ENCODE results near the gene POU2F3. TPM values are rescaled to one million over a fixed set of nuclear protein-coding genes. Genes with fewer than 3 reads are reported as not detected.

The POU2F3 gene
- total RNA-seq (2022) (2.6 and 3.3 TPM in 2 replicates), Bru-seq, nascent RNA (percentile 20 among the genes with signal in this experiment), BruChase-seq, experiment 1, labeled RNA remaining after a 6-hour chase (percentile 15 among the genes with signal in this experiment), BruChase-seq, experiment 2, labeled RNA remaining after a 2-hour chase (percentile 14 among the genes with signal in this experiment)
- long read RNA-seq, partial matches to known transcripts = 0 of 4 reads
- long read RNA-seq, other reads (novel, unspliced or antisense) = 1 of 4 reads

DNA sequence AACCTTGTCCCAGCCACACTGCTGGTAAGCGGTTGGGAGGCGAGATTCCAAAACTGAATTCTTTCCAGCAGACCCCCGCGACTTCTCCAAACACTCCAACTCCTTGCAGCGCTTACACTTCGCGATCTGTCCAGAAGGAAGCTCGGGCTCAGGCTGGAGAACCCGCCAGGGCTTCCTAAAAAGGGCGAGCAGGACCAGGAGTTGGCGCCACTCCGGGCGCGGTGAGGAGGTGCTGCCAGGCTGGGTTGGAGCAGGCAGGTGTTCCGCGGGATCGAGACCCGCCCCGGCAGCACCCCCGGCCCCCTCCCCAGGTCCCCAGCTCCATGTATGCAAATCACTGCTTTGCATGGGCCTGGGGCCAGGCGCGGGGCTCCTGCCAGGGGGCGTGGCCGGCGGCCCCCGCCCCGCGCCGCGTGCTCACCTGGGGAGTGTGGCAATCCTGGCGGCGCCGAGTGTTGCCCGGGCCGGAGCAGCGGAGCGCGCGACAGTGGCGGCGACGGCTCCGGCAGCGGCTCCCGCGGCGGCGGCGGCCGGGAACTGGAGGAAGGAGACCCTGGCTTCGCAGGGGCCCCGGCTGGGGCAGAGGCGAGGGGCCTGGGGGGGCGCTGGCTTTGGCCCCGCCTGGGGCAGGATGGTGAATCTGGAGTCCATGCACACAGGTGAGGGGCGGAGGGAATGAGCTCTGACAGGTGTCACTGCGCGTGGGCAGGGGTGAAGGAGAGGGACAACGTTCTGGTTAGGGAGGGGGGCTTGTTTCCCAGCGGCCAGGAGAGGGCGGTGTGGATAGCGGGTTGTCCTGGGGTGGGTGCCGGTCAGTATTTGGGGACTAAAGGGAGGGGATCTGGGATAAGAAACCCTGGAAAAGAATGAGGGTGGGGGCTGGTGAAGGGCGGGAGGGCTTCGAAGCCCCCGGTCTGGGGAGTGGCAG is at the start of gene POU2F3:
TSS of gene POU2F3 (plus strand) at position 428 of the 928 bp plus-strand sequence. CDS start at position 632, 204 bp downstream.
- CTCF ChIA-PET = interaction anchor here (0.6 to 1.2 kb wide), 3 partner anchors 60 to 720 kb away, joined by 3 to 6 read pairs (median 3); no protein-coding TSS in a partner anchor
- no peaks in the 10 kb centered on the region for H3K9me3 Mint-ChIP-seq (ENCODE audit: low read depth, unreplicated experiment)
- no peaks in the 10 kb centered on the region for H3K4me1 Mint-ChIP-seq (ENCODE audit: low read depth, unreplicated experiment)
- H3K36me3 Mint-ChIP-seq (ENCODE audit: insufficient read depth, unreplicated experiment) = no peaks in the 10 kb centered on the region
- H3K27ac Mint-ChIP-seq (ENCODE audit: unreplicated experiment) = no peak within 1 kb of the TSS
- BruUV-seq (replicated peaks) = no TSS peak
- TF ChIP-seq, protein P1, sequence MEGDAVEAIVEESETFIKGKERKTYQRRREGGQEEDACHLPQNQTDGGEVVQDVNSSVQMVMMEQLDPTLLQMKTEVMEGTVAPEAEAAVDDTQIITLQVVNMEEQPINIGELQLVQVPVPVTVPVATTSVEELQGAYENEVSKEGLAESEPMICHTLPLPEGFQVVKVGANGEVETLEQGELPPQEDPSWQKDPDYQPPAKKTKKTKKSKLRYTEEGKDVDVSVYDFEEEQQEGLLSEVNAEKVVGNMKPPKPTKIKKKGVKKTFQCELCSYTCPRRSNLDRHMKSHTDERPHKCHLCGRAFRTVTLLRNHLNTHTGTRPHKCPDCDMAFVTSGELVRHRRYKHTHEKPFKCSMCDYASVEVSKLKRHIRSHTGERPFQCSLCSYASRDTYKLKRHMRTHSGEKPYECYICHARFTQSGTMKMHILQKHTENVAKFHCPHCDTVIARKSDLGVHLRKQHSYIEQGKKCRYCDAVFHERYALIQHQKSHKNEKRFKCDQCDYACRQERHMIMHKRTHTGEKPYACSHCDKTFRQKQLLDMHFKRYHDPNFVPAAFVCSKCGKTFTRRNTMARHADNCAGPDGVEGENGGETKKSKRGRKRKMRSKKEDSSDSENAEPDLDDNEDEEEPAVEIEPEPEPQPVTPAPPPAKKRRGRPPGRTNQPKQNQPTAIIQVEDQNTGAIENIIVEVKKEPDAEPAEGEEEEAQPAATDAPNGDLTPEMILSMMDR (IDR thresholded peaks at IDR 0.05; ENCODE audit: unreplicated experiment) = peak; percentile 21
- peak; percentile 15 for DNase-seq
- intact Hi-C loops (cut with micrococcal nuclease; ENCODE audit: unreplicated experiment) = loop anchor here (10.0 kb wide), 1 partner anchor 255 kb away; no protein-coding TSS in a partner anchor
- H3K4me3 Mint-ChIP-seq (ENCODE audit: low read depth, unreplicated experiment) = peak within 1 kb of the TSS; percentile 8
- H3K27me3 Mint-ChIP-seq (ENCODE audit: unreplicated experiment) = peaks cover 86% of the 10 kb centered on the region

DNA sequence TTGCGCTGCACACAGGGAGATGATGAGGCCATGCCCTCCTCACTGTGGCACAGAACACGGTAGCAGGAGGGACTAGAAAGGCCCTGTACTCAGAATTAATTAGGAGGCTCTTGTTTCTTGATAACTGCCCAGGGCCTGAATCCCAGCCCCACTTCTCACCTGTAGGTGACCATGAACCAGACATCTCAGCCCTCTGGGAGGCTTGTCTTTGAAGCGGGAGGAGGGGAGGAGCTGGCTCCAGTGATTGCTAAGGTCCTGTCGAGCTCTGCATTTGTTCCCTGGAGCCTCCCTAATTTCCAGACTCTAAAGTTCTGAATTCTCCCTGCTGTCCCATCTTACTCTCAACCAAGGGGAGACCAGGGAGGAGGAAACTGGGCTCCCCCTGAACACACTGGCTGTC is 48.9 kb upstream of the POU2F3 start:
- Mint-ChIP-seq H3K4me1 (ENCODE audit: low read depth, unreplicated experiment) (peaks cover 9% of the 10 kb centered on the region), H3K27me3 (ENCODE audit: unreplicated experiment) (peaks cover 65% of the 10 kb centered on the region), H3K4me3 (ENCODE audit: low read depth, unreplicated experiment) (no peak overlapping the region), H3K9me3 (ENCODE audit: low read depth, unreplicated experiment) (no peaks in the 10 kb centered on the region), H3K27ac (ENCODE audit: unreplicated experiment) (no peak overlapping the region), H3K36me3 (ENCODE audit: insufficient read depth, unreplicated experiment) (no peaks in the 10 kb centered on the region)
- intact Hi-C loops (cut with micrococcal nuclease; ENCODE audit: unreplicated experiment) = no loop called here
- no peak for DNase-seq
- TF ChIP-seq, protein P1 (IDR thresholded peaks at IDR 0.05; ENCODE audit: unreplicated experiment) = no peak
- CTCF ChIA-PET = no interaction called here
- BruUV-seq (replicated peaks) = no TSS peak

DNA sequence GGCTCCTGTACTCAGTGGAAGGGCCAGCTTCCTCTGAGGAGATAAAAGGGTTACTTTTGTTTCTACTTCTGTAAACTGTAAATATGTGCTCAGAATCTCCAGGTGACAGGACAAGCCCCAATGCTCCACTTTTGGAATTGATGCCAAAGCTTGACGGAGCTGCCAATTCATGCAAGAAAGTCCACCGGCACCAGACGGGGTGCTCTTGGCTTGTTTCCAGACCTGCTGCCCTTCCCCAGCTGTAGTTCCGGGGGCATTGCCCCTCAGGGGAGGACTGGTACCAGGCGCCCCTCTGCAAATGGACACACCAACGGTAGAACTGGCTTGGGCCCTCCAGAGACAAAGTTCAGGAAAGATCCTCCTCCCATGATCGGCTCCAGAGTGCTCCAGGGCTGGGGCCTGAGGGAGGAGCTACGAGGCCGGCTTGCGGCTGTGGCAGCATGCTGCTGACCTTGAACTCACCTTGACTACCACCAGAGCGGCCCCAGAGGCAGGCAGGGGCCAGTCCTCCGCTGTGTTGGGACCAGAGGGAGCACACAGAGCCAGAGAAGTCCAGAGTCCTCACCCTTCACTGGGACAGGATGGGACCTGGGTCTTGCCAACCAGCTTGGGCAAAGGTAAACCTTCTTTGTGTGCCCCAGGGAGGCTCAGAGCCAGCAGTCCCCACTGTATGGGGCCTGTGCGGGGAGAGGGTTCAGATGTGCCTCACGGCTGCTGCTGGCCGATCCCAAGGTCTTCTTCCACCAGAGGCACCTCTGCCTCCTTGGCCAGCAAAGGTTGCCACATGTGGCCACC is 46.9 kb upstream of the POU2F3 start:
- CTCF ChIA-PET = no interaction called here
- no peak for DNase-seq
- Mint-ChIP-seq H3K9me3 (ENCODE audit: low read depth, unreplicated experiment) (no peaks in the 10 kb centered on the region), H3K4me1 (ENCODE audit: low read depth, unreplicated experiment) (no peaks in the 10 kb centered on the region), H3K4me3 (ENCODE audit: low read depth, unreplicated experiment) (no peak overlapping the region), H3K27me3 (ENCODE audit: unreplicated experiment) (peaks cover 64% of the 10 kb centered on the region), H3K27ac (ENCODE audit: unreplicated experiment) (no peak overlapping the region), H3K36me3 (ENCODE audit: insufficient read depth, unreplicated experiment) (no peaks in the 10 kb centered on the region)
- intact Hi-C loops (cut with micrococcal nuclease; ENCODE audit: unreplicated experiment) = no loop called here
- BruUV-seq (replicated peaks) = no TSS peak
- TF ChIP-seq, protein P1 (IDR thresholded peaks at IDR 0.05; ENCODE audit: unreplicated experiment) = no peak

DNA sequence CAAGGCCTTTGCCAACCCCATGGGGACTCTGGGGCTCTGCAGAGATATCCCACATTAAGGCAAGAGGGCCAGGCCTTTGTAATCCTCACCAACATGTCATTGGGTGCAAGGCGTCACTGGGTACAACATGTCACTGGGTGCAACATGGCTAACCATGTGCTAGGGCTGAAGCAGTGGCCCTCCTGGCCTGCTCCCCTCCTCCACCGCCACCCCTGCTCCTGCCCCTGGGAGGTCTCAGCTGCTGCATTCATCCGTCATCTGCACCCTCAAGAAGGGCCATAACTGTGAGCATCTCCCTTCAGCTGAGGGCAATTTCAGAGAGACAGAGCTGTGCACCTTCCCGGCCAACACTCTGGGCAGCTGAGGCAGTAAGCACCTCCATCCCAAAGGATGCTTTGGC is 45.8 kb upstream of the POU2F3 start:
- TF ChIP-seq, protein P1 (IDR thresholded peaks at IDR 0.05; ENCODE audit: unreplicated experiment) = no peak
- intact Hi-C loops (cut with micrococcal nuclease; ENCODE audit: unreplicated experiment) = no loop called here
- CTCF ChIA-PET = interaction anchor here (0.6 kb wide), 1 partner anchor 415 kb away, joined by 3 read pairs; no protein-coding TSS in a partner anchor
- no peak for DNase-seq
- Mint-ChIP-seq H3K4me3 (ENCODE audit: low read depth, unreplicated experiment) (no peak overlapping the region), H3K27me3 (ENCODE audit: unreplicated experiment) (peaks cover 54% of the 10 kb centered on the region), H3K27ac (ENCODE audit: unreplicated experiment) (no peak overlapping the region), H3K9me3 (ENCODE audit: low read depth, unreplicated experiment) (no peaks in the 10 kb centered on the region), H3K36me3 (ENCODE audit: insufficient read depth, unreplicated experiment) (no peaks in the 10 kb centered on the region), H3K4me1 (ENCODE audit: low read depth, unreplicated experiment) (no peaks in the 10 kb centered on the region)
- BruUV-seq (replicated peaks) = no TSS peak

Measured in Calu3 (cell line).